ENCODE results near the gene TTC29. TPM values are rescaled to one million over a fixed set of nuclear protein-coding genes. Genes with fewer than 3 reads are reported as not detected.

Gene TTC29
- total RNA-seq, 1 donor from 2014 or later, result 4.5 TPM

DNA sequence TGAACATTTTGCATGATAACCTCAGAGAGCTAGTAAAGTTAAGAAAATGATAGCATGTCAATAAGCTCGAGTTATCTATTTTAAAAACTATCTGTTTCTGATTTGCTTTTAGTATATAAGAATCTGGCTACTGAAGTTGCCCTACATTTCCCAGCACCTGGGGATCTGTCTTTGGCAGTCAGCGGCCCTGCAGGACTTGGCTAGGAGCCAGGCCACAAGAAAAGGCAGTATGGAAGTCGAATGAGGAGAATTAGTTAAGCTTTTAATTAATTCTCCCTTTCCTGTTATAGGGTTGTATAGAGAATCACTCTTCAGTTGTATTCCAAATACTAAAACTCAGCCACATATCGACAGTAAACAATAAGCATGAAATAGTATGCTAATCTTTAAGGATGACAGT is 284.3 kb downstream of the TTC29 start:
- Histone ChIP-seq H3K27me3 (ENCODE audit: low read depth) (peaks cover 2% of the 10 kb centered on the region), H3K36me3 (no peaks in the 10 kb centered on the region), H3K4me3 (no peak overlapping the region), H3K27ac (no peak overlapping the region), H3K4me1 (no peaks in the 10 kb centered on the region), H3K9me3 (no peaks in the 10 kb centered on the region)
- DNase-seq (no peak), ATAC-seq (no peak)
- intact Hi-C loops (cut with DNase I), result no loop called here
- TF ChIP-seq, protein P1, sequence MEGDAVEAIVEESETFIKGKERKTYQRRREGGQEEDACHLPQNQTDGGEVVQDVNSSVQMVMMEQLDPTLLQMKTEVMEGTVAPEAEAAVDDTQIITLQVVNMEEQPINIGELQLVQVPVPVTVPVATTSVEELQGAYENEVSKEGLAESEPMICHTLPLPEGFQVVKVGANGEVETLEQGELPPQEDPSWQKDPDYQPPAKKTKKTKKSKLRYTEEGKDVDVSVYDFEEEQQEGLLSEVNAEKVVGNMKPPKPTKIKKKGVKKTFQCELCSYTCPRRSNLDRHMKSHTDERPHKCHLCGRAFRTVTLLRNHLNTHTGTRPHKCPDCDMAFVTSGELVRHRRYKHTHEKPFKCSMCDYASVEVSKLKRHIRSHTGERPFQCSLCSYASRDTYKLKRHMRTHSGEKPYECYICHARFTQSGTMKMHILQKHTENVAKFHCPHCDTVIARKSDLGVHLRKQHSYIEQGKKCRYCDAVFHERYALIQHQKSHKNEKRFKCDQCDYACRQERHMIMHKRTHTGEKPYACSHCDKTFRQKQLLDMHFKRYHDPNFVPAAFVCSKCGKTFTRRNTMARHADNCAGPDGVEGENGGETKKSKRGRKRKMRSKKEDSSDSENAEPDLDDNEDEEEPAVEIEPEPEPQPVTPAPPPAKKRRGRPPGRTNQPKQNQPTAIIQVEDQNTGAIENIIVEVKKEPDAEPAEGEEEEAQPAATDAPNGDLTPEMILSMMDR (IDR thresholded peaks at IDR 0.05), result no peak
